Cardiac muscle cell (in vitro differentiated cells and primary cell): ENCODE measurements around the gene IDE. TPM values are rescaled to one million over a fixed set of nuclear protein-coding genes. Genes with fewer than 3 reads are reported as not detected.

Experiments used
- DNase-seq, 2 donors: peaks; one replicate each; pipeline versions ENCODE4 v3.0.0 to v3.0.0-alpha.2; 2010 to 2017; ENCODE audit warnings: low read depth in 1 of 2, low spot score in 1 of 2
- H3K27ac ChIP-seq: fragments of 200-600 bp; sonication (generic); 2 replicates; pipeline ENCODE4 v1.5.1; 2016
- H3K27me3 ChIP-seq: fragments of 200-600 bp; sonication (generic); 2 replicates; pipeline ENCODE4 v1.6.0; 2016; ENCODE audit warnings: control low read depth
- H3K36me3 ChIP-seq: fragments of 200-600 bp; sonication (generic); 2 replicates; pipeline ENCODE4 v1.5.1; 2016; ENCODE audit warnings: control low read depth
- H3K4me1 ChIP-seq: fragments of 200-600 bp; sonication (generic); 2 replicates; pipeline ENCODE4 v1.8.1; 2017; ENCODE audit warnings: low read depth, mild to moderate bottlenecking, mixed run types
- H3K4me3 ChIP-seq: fragments of 200-600 bp; sonication (generic); 2 replicates; pipeline ENCODE4 v1.5.1; 2016; ENCODE audit warnings: mild to moderate bottlenecking
- H3K9me3 ChIP-seq: fragments of 200-600 bp; sonication (generic); 2 replicates; pipeline ENCODE4 v1.5.1; 2017; ENCODE audit warnings: low read depth, mild to moderate bottlenecking, control low read depth
- CTCF ChIP-seq: IDR thresholded peaks from 2 replicates; pipeline ENCODE4 v1.5.1; 2012; ENCODE audit warnings: low read depth, mild to moderate bottlenecking, low read length
- polyA plus RNA-seq: library from polyadenylated mRNA; unstranded; fragments of >200 nt; fragmentation: Nextera tagmentation; extraction: Ambion mirVana; gene quantifications from 2 replicates; pipeline ENCODE4 v1.2.1, GENCODE V29; 2016
- total RNA-seq: library from RNA; depleted of rRNA; stranded (reverse); fragments of >200 nt; gene quantifications from 2 replicates; pipeline ENCODE4 v1.2.3, GENCODE V29; 2016

Gene IDE
- total and polyA plus RNA-seq, 2 experiments from 2014 or later = 23.2 to 30.0 TPM

- no peak for DNase-seq
- Histone ChIP-seq H3K36me3 (no peaks in the 10 kb centered on the region), H3K27me3 (no peaks in the 10 kb centered on the region), H3K4me3 (no peak overlapping the region), H3K27ac (no peak overlapping the region), H3K9me3 (no peaks in the 10 kb centered on the region), H3K4me1 (peaks cover 16% of the 10 kb centered on the region)
- TF ChIP-seq CTCF = no peak
Measured at GRCh38 chr10:92595505-92595904, 21.6 kb upstream of the IDE start.

DNA sequence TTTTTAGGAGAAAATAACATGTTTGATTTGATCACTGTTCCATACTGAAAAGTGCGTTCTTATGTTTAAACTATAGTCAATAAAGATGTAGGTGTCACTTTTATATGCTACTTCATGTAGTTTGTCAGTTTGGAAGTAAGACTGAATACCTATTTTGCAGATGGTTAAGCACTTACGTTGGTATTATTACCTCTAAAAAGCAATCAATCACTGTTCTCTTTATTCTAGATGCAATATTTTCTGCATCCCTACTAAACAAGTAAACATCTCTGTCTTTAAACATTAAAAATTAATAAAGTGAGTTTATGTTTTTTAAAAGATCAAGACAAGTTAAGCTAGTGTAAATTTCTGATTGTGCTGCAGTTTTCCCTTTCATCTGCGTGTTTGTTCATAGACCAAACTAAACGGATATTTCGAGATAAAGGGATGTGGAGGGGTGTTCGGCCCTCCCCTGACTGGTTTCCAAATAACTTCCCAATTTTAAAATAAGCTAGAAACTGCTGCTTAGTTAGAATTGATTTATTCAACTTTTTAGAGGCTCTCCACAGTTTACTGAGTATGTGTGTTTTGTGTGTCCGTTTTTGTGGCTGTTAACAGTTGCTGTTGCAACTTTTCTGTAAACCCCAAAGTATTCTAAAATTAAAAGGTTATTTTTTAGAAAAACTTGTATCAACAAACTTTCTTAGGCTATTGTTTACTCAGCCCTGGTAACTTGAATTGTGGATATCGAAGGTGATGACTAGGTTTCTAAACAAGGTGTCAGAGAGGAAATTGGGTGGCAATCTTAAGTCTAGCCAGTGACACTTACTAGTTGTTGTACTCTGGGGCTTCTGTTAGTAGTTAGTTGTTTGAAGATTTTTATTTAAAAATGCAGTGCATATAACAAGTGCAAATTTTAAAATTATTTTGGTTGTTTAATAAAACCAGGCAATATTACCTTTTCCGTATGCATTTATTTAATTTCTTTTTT, 20.0 kb upstream of the IDE start:
- no peaks in the 10 kb centered on the region for H3K36me3 ChIP-seq
- DNase-seq = no peak
- H3K27me3 ChIP-seq = no peaks in the 10 kb centered on the region
- peaks cover 18% of the 10 kb centered on the region for H3K4me1 ChIP-seq
- H3K27ac ChIP-seq = peak overlapping the region; percentile 95
- peak overlapping the region; percentile 93 for H3K4me3 ChIP-seq
- no peak for TF ChIP-seq CTCF
- H3K9me3 ChIP-seq = no peaks in the 10 kb centered on the region

GRCh38 chr10:92592761-92593618, 19.1 kb upstream of the IDE start, which contains the start of gene KIF11:
Gene KIF11, plus strand, starts transcription at chr10:92593130. Its CDS starts 246 bp downstream, at chr10:92593376.
- Histone ChIP-seq H3K4me1 (peaks cover 18% of the 10 kb centered on the region), H3K4me3 (peak within 1 kb of the TSS; percentile 93), H3K27me3 (no peaks in the 10 kb centered on the region), H3K9me3 (no peaks in the 10 kb centered on the region), H3K27ac (peak within 1 kb of the TSS; percentile 95), H3K36me3 (no peaks in the 10 kb centered on the region)
- TF ChIP-seq CTCF = peak; percentile 11
- DNase-seq = peak; percentile 97 to 98

- Histone ChIP-seq H3K9me3 (no peaks in the 10 kb centered on the region), H3K36me3 (no peaks in the 10 kb centered on the region), H3K4me1 (peaks cover 18% of the 10 kb centered on the region), H3K27me3 (no peaks in the 10 kb centered on the region), H3K4me3 (peak overlapping the region; percentile 27), H3K27ac (peak overlapping the region; percentile 95)
- no peak for TF ChIP-seq CTCF
- peak; percentile 90 to 97 for DNase-seq
Measured at GRCh38 chr10:92591550-92592022, 17.7 kb upstream of the IDE start.
